ENCODE results near the gene SYNGAP1.

Gene SYNGAP1

GRCh38 chr6:33433001-33433543, 13.2 kb downstream of the SYNGAP1 start:
- no peaks in the 10 kb centered on the region for H3K9me3 Mint-ChIP-seq
- H3K4me3 Mint-ChIP-seq = peak overlapping the region; percentile 45
- DNase-seq = no peak
- H3K27ac Mint-ChIP-seq = peak overlapping the region; percentile 70
- H3K27me3 Mint-ChIP-seq = no peaks in the 10 kb centered on the region
- H3K36me3 Mint-ChIP-seq (ENCODE audit: low read depth) = peaks cover 44% of the 10 kb centered on the region
- peaks cover 47% of the 10 kb centered on the region for H3K4me1 Mint-ChIP-seq (ENCODE audit: low read depth)

- Mint-ChIP-seq H3K9me3 (no peaks in the 10 kb centered on the region), H3K27ac (no peak overlapping the region), H3K4me3 (no peak overlapping the region), H3K4me1 (ENCODE audit: low read depth) (peaks cover 41% of the 10 kb centered on the region), H3K36me3 (ENCODE audit: low read depth) (peaks cover 46% of the 10 kb centered on the region), H3K27me3 (no peaks in the 10 kb centered on the region)
- DNase-seq = no peak
Measured at GRCh38 chr6:33433544-33434191, 13.8 kb downstream of the SYNGAP1 start.

- H3K4me1 Mint-ChIP-seq (ENCODE audit: low read depth) = peaks cover 31% of the 10 kb centered on the region
- DNase-seq = no peak
- H3K27ac Mint-ChIP-seq = peak overlapping the region; percentile 11
- no peak overlapping the region for H3K4me3 Mint-ChIP-seq
- no peaks in the 10 kb centered on the region for H3K27me3 Mint-ChIP-seq
- H3K9me3 Mint-ChIP-seq = no peaks in the 10 kb centered on the region
- peaks cover 57% of the 10 kb centered on the region for H3K36me3 Mint-ChIP-seq (ENCODE audit: low read depth)
Measured at GRCh38 chr6:33434961-33435360, 15.1 kb downstream of the SYNGAP1 start.

DNA sequence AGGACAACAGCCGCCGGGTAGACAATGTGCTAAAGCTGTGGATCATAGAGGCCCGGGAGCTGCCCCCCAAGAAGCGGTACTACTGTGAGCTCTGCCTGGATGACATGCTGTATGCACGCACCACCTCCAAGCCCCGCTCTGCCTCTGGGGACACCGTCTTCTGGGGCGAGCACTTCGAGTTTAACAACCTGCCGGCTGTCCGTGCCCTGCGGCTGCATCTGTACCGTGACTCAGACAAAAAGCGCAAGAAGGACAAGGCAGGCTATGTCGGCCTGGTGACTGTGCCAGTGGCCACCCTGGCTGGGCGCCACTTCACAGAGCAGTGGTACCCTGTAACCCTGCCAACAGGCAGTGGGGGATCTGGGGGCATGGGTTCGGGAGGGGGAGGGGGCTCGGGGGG, 17.8 kb downstream of the SYNGAP1 start:
- Mint-ChIP-seq H3K27me3 (no peaks in the 10 kb centered on the region), H3K4me1 (ENCODE audit: low read depth) (peaks cover 8% of the 10 kb centered on the region), H3K9me3 (no peaks in the 10 kb centered on the region), H3K4me3 (no peak overlapping the region), H3K36me3 (ENCODE audit: low read depth) (peaks cover 77% of the 10 kb centered on the region), H3K27ac (no peak overlapping the region)
- DNase-seq = no peak

DNA sequence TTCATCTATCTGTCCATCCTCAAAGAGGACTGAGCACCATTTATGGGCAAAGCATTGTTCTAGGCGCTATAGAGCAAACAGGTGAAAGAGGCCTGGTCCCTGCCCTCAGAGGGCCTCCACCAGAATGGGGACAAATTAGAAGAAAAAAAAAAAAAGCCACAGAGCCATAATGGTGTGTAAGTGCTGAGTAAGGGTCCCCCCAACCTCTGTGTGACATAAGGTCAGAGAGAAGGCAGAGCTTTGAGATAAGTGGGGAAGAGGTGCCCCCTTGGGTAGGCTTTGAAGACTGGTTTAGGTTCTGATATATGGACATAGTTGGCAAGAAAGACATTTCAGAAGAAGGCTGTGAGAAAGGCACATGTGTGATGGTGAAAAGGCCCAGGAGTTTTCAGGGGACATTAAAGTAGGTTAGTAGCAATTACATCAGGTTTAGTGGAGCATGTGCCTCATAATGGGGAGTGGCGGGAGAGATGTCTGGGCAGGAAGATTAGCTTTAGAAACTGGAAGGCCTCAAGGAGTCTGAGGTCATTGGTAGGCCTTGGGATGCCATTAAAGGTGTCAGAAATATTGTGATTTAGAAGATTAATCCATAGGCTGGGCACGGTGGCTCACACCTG, 19.2 kb downstream of the SYNGAP1 start:
- H3K27me3 Mint-ChIP-seq = no peaks in the 10 kb centered on the region
- H3K4me3 Mint-ChIP-seq = no peak overlapping the region
- peaks cover 3% of the 10 kb centered on the region for H3K4me1 Mint-ChIP-seq (ENCODE audit: low read depth)
- H3K27ac Mint-ChIP-seq = peak overlapping the region; percentile 19
- H3K36me3 Mint-ChIP-seq (ENCODE audit: low read depth) = peaks cover 82% of the 10 kb centered on the region
- no peaks in the 10 kb centered on the region for H3K9me3 Mint-ChIP-seq
- DNase-seq = no peak

DNA sequence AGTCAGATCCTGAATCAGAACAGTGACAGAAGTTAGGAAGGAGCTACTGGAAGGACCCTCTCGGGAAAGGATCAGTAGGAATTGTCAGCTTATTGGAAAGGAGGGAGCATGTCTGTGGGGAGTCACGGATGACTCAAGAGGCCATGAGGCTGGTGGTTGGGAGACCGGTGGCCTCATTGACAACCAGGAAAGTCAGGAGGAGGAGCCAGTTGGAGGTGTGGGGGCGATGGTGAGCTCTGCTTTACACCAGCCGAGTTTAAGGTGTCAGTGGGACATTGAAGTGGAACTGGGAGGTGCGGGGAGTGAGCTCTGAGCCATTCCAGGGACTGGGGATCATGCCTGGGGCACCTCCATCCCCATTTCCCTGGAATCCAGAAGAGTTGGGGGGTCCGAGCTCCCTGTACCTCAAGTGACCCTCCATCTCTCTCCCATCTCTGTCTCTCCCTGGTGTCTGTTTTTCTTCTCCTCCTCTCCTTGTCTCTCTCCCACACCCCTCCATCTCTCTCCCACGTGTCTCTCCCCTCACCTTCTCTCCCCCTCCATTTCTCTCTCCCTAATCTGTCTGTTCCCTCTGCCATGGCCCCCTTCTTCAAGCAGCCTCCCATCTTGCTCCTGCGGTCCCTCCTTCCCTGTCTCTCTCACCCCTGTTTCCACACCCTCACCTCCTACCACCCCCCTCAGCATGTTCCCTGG, 20.2 kb downstream of the SYNGAP1 start:
- peaks cover 91% of the 10 kb centered on the region for H3K36me3 Mint-ChIP-seq (ENCODE audit: low read depth)
- no peaks in the 10 kb centered on the region for H3K9me3 Mint-ChIP-seq
- peaks cover 3% of the 10 kb centered on the region for H3K4me1 Mint-ChIP-seq (ENCODE audit: low read depth)
- H3K4me3 Mint-ChIP-seq = no peak overlapping the region
- no peak for DNase-seq
- H3K27ac Mint-ChIP-seq = peak overlapping the region; percentile 28
- no peaks in the 10 kb centered on the region for H3K27me3 Mint-ChIP-seq

GRCh38 chr6:33440649-33441309, 20.9 kb downstream of the SYNGAP1 start:
- peaks cover 88% of the 10 kb centered on the region for H3K36me3 Mint-ChIP-seq (ENCODE audit: low read depth)
- no peak for DNase-seq
- H3K9me3 Mint-ChIP-seq = no peaks in the 10 kb centered on the region
- no peaks in the 10 kb centered on the region for H3K27me3 Mint-ChIP-seq
- peak overlapping the region; percentile 65 for H3K27ac Mint-ChIP-seq
- H3K4me1 Mint-ChIP-seq (ENCODE audit: low read depth) = peaks cover 3% of the 10 kb centered on the region
- H3K4me3 Mint-ChIP-seq = no peak overlapping the region

DNA sequence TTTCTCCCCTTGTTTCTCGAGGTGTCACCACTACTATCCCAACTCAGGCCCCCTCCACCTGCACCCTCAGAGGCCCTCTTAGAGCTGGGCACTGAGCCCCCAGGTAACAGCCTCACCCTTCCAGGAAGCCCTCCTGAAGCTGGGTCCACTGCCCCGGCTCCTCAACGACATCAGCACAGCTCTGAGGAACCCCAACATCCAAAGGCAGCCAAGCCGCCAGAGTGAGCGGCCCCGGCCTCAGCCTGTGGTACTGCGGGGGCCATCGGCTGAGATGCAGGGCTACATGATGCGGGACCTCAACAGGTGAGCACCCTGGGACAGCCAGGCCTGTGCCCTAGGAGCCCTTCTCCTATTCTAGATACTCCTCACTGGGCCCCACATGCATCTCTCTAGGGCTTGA, 21.6 kb downstream of the SYNGAP1 start:
- peaks cover 3% of the 10 kb centered on the region for H3K4me1 Mint-ChIP-seq (ENCODE audit: low read depth)
- H3K36me3 Mint-ChIP-seq (ENCODE audit: low read depth) = peaks cover 88% of the 10 kb centered on the region

DNA sequence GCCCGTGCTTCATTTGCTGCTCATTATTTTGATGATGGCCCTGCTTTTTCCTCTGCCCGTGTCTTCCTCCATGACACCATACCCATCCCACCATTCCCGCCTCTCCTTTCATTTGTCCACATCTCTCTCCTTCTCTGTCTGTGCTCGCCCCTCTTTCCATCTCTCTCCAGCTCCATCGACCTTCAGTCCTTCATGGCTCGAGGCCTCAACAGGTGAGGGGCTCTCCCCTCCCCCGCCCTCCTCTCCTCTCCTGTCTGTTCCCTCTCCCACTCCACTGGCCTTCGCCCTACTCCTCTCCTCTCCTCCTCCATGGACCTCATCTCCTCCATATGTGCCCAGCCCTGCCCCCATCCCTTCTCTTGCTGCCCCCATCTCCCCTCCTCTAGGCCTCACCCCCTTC, 22.4 kb downstream of the SYNGAP1 start:
- peak overlapping the region; percentile 72 for H3K27ac Mint-ChIP-seq
- no peak for DNase-seq
- peaks cover 87% of the 10 kb centered on the region for H3K36me3 Mint-ChIP-seq (ENCODE audit: low read depth)
- H3K27me3 Mint-ChIP-seq = no peaks in the 10 kb centered on the region
- no peak overlapping the region for H3K4me3 Mint-ChIP-seq
- H3K4me1 Mint-ChIP-seq (ENCODE audit: low read depth) = peaks cover 3% of the 10 kb centered on the region
- H3K9me3 Mint-ChIP-seq = no peaks in the 10 kb centered on the region

More for the DNA sequence above, 21.6 kb downstream of the SYNGAP1 start:
- H3K27me3 Mint-ChIP-seq = no peaks in the 10 kb centered on the region
- H3K27ac Mint-ChIP-seq = peak overlapping the region; percentile 72
- no peak for DNase-seq
- no peaks in the 10 kb centered on the region for H3K9me3 Mint-ChIP-seq
- no peak overlapping the region for H3K4me3 Mint-ChIP-seq

GRCh38 chr6:33443025-33443424, 23.2 kb downstream of the SYNGAP1 start:
- no peaks in the 10 kb centered on the region for H3K9me3 Mint-ChIP-seq
- H3K4me1 Mint-ChIP-seq (ENCODE audit: low read depth) = peaks cover 3% of the 10 kb centered on the region
- DNase-seq = no peak
- H3K27me3 Mint-ChIP-seq = no peaks in the 10 kb centered on the region
- no peak overlapping the region for H3K4me3 Mint-ChIP-seq
- peaks cover 88% of the 10 kb centered on the region for H3K36me3 Mint-ChIP-seq (ENCODE audit: low read depth)
- H3K27ac Mint-ChIP-seq = no peak overlapping the region

DNA sequence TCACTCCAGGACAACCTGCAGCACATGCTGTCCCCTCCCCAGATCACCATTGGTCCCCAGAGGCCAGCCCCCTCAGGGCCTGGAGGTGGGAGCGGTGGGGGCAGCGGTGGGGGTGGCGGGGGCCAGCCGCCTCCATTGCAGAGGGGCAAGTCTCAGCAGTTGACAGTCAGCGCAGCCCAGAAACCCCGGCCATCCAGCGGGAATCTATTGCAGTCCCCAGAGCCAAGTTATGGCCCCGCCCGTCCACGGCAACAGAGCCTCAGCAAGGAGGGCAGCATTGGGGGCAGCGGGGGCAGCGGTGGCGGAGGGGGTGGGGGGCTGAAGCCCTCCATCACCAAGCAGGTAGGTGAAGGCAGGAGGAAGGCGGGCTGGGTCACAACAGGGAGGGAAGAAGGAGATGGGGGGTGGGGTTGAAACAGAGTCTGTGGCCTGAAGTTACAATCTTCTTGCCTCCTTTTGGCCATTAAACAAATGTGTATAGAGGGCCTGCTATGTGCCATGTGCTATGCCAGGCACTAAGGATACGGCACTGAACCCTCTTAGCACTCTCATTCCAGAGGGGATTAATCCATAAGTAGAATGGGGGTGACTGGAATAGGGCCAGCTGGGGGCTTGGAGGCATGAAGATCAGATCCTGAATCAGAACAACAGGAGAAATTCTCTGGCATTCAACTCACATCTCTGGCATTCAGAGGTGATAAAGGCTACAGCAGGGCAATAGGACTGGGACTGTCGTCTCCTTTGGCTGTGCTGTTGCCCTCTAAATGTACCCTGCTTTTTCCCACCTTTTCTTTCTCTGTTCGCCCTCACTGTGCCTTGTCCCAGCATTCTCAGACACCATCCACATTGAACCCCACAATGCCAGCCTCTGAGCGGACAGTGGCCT, 24.0 kb downstream of the SYNGAP1 start:
- H3K36me3 Mint-ChIP-seq (ENCODE audit: low read depth) = peaks cover 88% of the 10 kb centered on the region

DNA sequence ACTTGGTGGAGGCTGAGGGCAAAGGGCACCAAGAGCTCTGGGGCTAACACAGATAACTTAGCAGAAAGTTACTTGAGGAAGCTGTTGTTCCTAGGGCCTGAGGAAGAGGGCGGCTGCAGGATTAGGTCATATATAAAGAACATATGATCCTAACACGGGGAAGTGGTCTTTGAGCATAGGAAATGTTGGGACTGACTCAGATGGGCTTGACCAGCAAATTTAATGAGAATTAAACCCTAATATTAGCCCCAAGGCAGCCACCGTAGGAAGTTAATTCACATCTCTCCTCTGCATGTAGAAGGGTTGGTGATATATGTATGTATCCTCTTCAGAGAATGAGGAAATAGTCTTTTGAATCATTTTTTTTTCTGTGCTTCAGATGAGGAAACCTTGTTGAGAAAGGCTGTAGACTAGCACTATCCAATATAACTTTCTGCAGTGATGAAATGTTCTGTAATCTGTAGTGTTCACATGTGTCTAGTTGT, 25.3 kb downstream of the SYNGAP1 start:
- Mint-ChIP-seq H3K4me1 (ENCODE audit: low read depth) (no peaks in the 10 kb centered on the region), H3K4me3 (no peak overlapping the region), H3K36me3 (ENCODE audit: low read depth) (peaks cover 87% of the 10 kb centered on the region), H3K9me3 (no peaks in the 10 kb centered on the region), H3K27ac (peak overlapping the region; percentile 31), H3K27me3 (no peaks in the 10 kb centered on the region)
- no peak for DNase-seq

More for the DNA sequence above, 24.0 kb downstream of the SYNGAP1 start:
- H3K4me1 Mint-ChIP-seq (ENCODE audit: low read depth) = peaks cover 3% of the 10 kb centered on the region
- H3K4me3 Mint-ChIP-seq = no peak overlapping the region
- no peak for DNase-seq
- H3K27me3 Mint-ChIP-seq = no peaks in the 10 kb centered on the region
- no peak overlapping the region for H3K27ac Mint-ChIP-seq
- no peaks in the 10 kb centered on the region for H3K9me3 Mint-ChIP-seq

GRCh38 chr6:33446356-33446755, 26.5 kb downstream of the SYNGAP1 start:
- H3K27ac Mint-ChIP-seq = peak overlapping the region; percentile 60
- H3K36me3 Mint-ChIP-seq (ENCODE audit: low read depth) = peaks cover 77% of the 10 kb centered on the region

More at GRCh38 chr6:33446356-33446755, 26.5 kb downstream of the SYNGAP1 start:
- Mint-ChIP-seq H3K4me3 (no peak overlapping the region), H3K9me3 (no peaks in the 10 kb centered on the region), H3K4me1 (ENCODE audit: low read depth) (peaks cover 2% of the 10 kb centered on the region), H3K27me3 (no peaks in the 10 kb centered on the region)
- no peak for DNase-seq

All from activated T-cell treated with anti-CD3 and anti-CD28 coated beads, Interleukin-2, amount 50 U/mL, for 24 hours (primary cell).